IMR-90 (cell line): ENCODE results near the gene TMEM170B. TPM values are rescaled to one million over a fixed set of nuclear protein-coding genes. Genes with fewer than 3 reads are reported as not detected.

Source experiments
- ATAC-seq: fragments of 200-7000 bp; cut with Tn5 transposase; 2 replicates; pipeline ENCODE4 v1.9.1; 2020; ENCODE audit warnings: low read depth, mild to moderate bottlenecking, moderate library complexity
- BruUV-seq: library from RNA; stranded (reverse); fragments of 400-500 nt; replicated peaks from 2 replicates; lab custom pipeline; 2021; lab: Mats Ljungman, UMichigan
- CTCF ChIA-PET: fragments of 300-600 bp; formaldehyde crosslinking; extraction: SDS; loops from one replicate; lab custom pipeline; 2021; ENCODE audit warnings: antibody characterized with exemption; lab: Yijun Ruan, JAX
- POLR2A ChIA-PET: fragments of 300-600 bp; sonication (Branson Sonifier 250); formaldehyde crosslinking; loops from one replicate; lab custom pipeline; 2022; ENCODE audit warnings: antibody characterized with exemption; ENCODE audit not compliant: unreplicated experiment; lab: Charles Lee
- DNase-seq: peaks from one replicate; pipeline ENCODE4 v3.0.0; 2013
- H2AFZ ChIP-seq: replicated peaks from 2 replicates; pipeline ENCODE3; 2013; ENCODE audit warnings: low read length, mild to moderate bottlenecking; ENCODE audit not compliant: poor library complexity
- H2AK5ac ChIP-seq: 2 replicates; pipeline ENCODE4 v1.6.1; 2013; ENCODE audit warnings: low read depth, low read length, inconsistent platforms
- H2AK9ac ChIP-seq: replicated peaks from 2 replicates; pipeline ENCODE3; 2013; ENCODE audit warnings: mild to moderate bottlenecking, low read depth, low read length, moderate library complexity; ENCODE audit not compliant: poor library complexity
- H2BK120ac ChIP-seq: 2 replicates; pipeline ENCODE4 v1.6.1; 2013; ENCODE audit warnings: low read depth, low read length, inconsistent platforms
- H2BK15ac ChIP-seq: 3 replicates; pipeline ENCODE4 v1.6.1; 2013; ENCODE audit warnings: low read depth, low read length, inconsistent platforms
- H2BK20ac ChIP-seq: 2 replicates; pipeline ENCODE4 v1.6.1; 2013; ENCODE audit warnings: low read depth, mild to moderate bottlenecking, inconsistent platforms, low read length, moderate library complexity
- H2BK5ac ChIP-seq: 2 replicates; pipeline ENCODE4 v1.6.1; 2013; ENCODE audit warnings: mild to moderate bottlenecking, low read depth, low read length, inconsistent platforms; ENCODE audit not compliant: poor library complexity, severe bottlenecking
- H3K14ac ChIP-seq: replicated peaks from 2 replicates; pipeline ENCODE4 v1.6.1; 2013; ENCODE audit warnings: low read depth, low read length, inconsistent platforms
- H3K18ac ChIP-seq: 2 replicates; pipeline ENCODE4 v1.6.1; 2013; ENCODE audit warnings: low read depth, low read length, control low read depth
- H3K23ac ChIP-seq: 2 replicates; pipeline ENCODE4 v1.6.1; 2013; ENCODE audit warnings: low read depth, low read length, inconsistent platforms
- H3K27ac ChIP-seq: 2 replicates; pipeline ENCODE4 v1.5.1; 2013; ENCODE audit warnings: mild to moderate bottlenecking, control low read depth, low read length; ENCODE audit not compliant: insufficient read depth
- H3K27me3 ChIP-seq: 2 replicates; pipeline ENCODE4 v1.6.1; 2013; ENCODE audit warnings: low read length; ENCODE audit not compliant: control insufficient read depth, insufficient read depth
- H3K36me3 ChIP-seq: 2 replicates; pipeline ENCODE4 v1.6.1; 2013; ENCODE audit warnings: low read length, mixed read lengths; ENCODE audit not compliant: control insufficient read depth, insufficient read depth
- H3K4ac ChIP-seq: 2 replicates; pipeline ENCODE4 v1.6.1; 2013; ENCODE audit warnings: low read depth, low read length, inconsistent platforms
- H3K4me1 ChIP-seq: 2 replicates; pipeline ENCODE4 v1.6.1; 2013; ENCODE audit warnings: low read length, mixed read lengths; ENCODE audit not compliant: control insufficient read depth, insufficient read depth
- H3K4me2 ChIP-seq: 2 replicates; pipeline ENCODE4 v1.6.1; 2013; ENCODE audit warnings: low read depth, mild to moderate bottlenecking, control low read depth, low read length, moderate library complexity
- H3K4me3 ChIP-seq: 2 replicates; pipeline ENCODE4 v1.5.1; 2013; ENCODE audit warnings: low read depth, mild to moderate bottlenecking, control low read depth, low read length, moderate library complexity; ENCODE audit not compliant: insufficient read depth
- H3K56ac ChIP-seq: 2 replicates; pipeline ENCODE4 v1.6.1; 2013; ENCODE audit warnings: low read length, inconsistent platforms; ENCODE audit not compliant: insufficient read depth; ENCODE audit errors: extremely low read depth
- H3K79me1 ChIP-seq, 2 experiments: 2 replicates each; pipeline ENCODE4 v1.6.1; 2013; ENCODE audit warnings: low read length in 2 of 2, inconsistent platforms in 1 of 2, low read depth in 1 of 2
- H3K9ac ChIP-seq: 2 replicates; pipeline ENCODE4 v1.6.1; 2013; ENCODE audit warnings: low read depth, low read length, control low read depth
- H3K9me1 ChIP-seq: 2 replicates; pipeline ENCODE4 v1.6.1; 2013; ENCODE audit warnings: low read length, inconsistent platforms; ENCODE audit not compliant: insufficient read depth
- H3K9me3 ChIP-seq: 2 replicates; pipeline ENCODE4 v1.6.1; 2013; ENCODE audit warnings: low read length; ENCODE audit not compliant: control insufficient read depth, insufficient read depth
- H4K20me1 ChIP-seq: 2 replicates; pipeline ENCODE4 v1.6.1; 2013; ENCODE audit warnings: low read length, inconsistent platforms; ENCODE audit not compliant: insufficient read depth
- H4K5ac ChIP-seq: 2 replicates; pipeline ENCODE4 v1.6.1; 2013; ENCODE audit warnings: mild to moderate bottlenecking, low read depth, low read length, control low read depth
- H4K8ac ChIP-seq, 2 experiments: 2 replicates each; pipeline ENCODE4 v1.6.1; 2013; ENCODE audit warnings: low read depth in 2 of 2, low read length in 2 of 2, control low read depth in 1 of 2, inconsistent platforms in 1 of 2
- H4K91ac ChIP-seq: 2 replicates; pipeline ENCODE4 v1.6.1; 2013; ENCODE audit warnings: low read depth, low read length, inconsistent platforms; ENCODE audit not compliant: insufficient read depth
- BHLHE40 ChIP-seq: fragments of 150-350 bp; IDR thresholded peaks from 2 replicates; pipeline ENCODE4 v1.6.1; 2016; ENCODE audit warnings: mild to moderate bottlenecking, low read depth, low read length
- CEBPB ChIP-seq: IDR thresholded peaks from 2 replicates; pipeline ENCODE4 v1.6.1; 2012; ENCODE audit warnings: low read depth, low read length, improper control_type of control experiment
- FOS ChIP-seq: fragments of 150-350 bp; IDR thresholded peaks from 2 replicates; pipeline ENCODE4 v1.6.1; 2016; ENCODE audit warnings: low read depth, low read length
- MAZ ChIP-seq: IDR thresholded peaks from 2 replicates; pipeline ENCODE4 v1.6.1; 2012; ENCODE audit warnings: low read depth, mild to moderate bottlenecking, low read length, improper control_type of control experiment, moderate library complexity, borderline replicate concordance
- MXI1 ChIP-seq: IDR thresholded peaks from 2 replicates; pipeline ENCODE4 v1.6.1; 2012; ENCODE audit warnings: low read depth, mild to moderate bottlenecking, low read length, moderate library complexity, borderline replicate concordance
- NFE2L2 ChIP-seq: fragments of 150-350 bp; IDR thresholded peaks from 2 replicates; pipeline ENCODE4 v1.6.1; 2016; ENCODE audit warnings: low read depth, mild to moderate bottlenecking, low read length
- POLR2A ChIP-seq: IDR thresholded peaks from 2 replicates; pipeline ENCODE4 v1.6.1; 2012; ENCODE audit warnings: mild to moderate bottlenecking, low read depth, low read length
- RCOR1 ChIP-seq: IDR thresholded peaks from 2 replicates; pipeline ENCODE4 v1.6.1; 2012; ENCODE audit warnings: mild to moderate bottlenecking, low read length, improper control_type of control experiment; ENCODE audit not compliant: insufficient replicate concordance
- RFX5 ChIP-seq: IDR thresholded peaks from 2 replicates; pipeline ENCODE4 v1.8.0; 2012; ENCODE audit warnings: low read depth, mild to moderate bottlenecking, low read length, moderate library complexity
- SMC3 ChIP-seq: fragments of 150-350 bp; IDR thresholded peaks from 2 replicates; pipeline ENCODE4 v1.6.1; 2016; ENCODE audit warnings: low read depth, mild to moderate bottlenecking, antibody characterized with exemption, low read length, moderate library complexity
- WGBS, 2 experiments: methylation state at CpG; one replicate each; pipeline versions ENCODE4 v1.1.5 to v1.1.7; 2013; ENCODE audit warnings: missing lambda C conversion rate in 2 of 2; ENCODE audit not compliant: insufficient read length in 1 of 2; ENCODE audit errors: extremely low coverage in 2 of 2; 5-methylcytosine and 5-hydroxymethylcytosine counted together
- dilution Hi-C: fragments of 300-500 bp; cut with HindIII; formaldehyde crosslinking; loops from one replicate; pipeline ENCODE4 v1.14.3; 2018; ENCODE audit warnings: low sequenced_read_pairs; ENCODE audit not compliant: unreplicated experiment
- in situ Hi-C: fragments of 300-500 bp; cut with MboI; formaldehyde crosslinking; loops from 3 replicates; pipeline ENCODE4 v1.14.3; 2019; ENCODE audit warnings: low sequenced_read_pairs, inconsistent platforms, mixed read lengths
- intact Hi-C: fragments of 100-400 bp; cut with micrococcal nuclease; formaldehyde crosslinking; loops from 2 replicates; pipeline ENCODE4 v1.10.0; 2022
- polyA plus RNA-seq, 3 experiments: library from polyadenylated mRNA; depleted of rRNA; stranded (reverse); fragments of >200 nt; gene quantifications; 2 replicates each; pipeline ENCODE4 v1.2.3, GENCODE V29; 2012; ENCODE audit warnings: low replicate concordance in 1 of 3
- total RNA-seq: library from RNA; depleted of rRNA; stranded (reverse); fragments of >200 nt; gene quantifications from 2 replicates; pipeline ENCODE4 v1.2.3, GENCODE V29; 2012
- TF ChIP-seq, protein P1 (sequence below): conservative IDR thresholded peaks from 2 replicates; pipeline ENCODE4 v1.5.1; 2012; ENCODE audit warnings: mild to moderate bottlenecking, low read depth, low read length, improper control_type of control experiment

Gene TMEM170B
- total and polyA plus RNA-seq, 2 of the 4 experiments (the other 2 are of a cell fraction): 0.10 to 0.18 TPM

DNA sequence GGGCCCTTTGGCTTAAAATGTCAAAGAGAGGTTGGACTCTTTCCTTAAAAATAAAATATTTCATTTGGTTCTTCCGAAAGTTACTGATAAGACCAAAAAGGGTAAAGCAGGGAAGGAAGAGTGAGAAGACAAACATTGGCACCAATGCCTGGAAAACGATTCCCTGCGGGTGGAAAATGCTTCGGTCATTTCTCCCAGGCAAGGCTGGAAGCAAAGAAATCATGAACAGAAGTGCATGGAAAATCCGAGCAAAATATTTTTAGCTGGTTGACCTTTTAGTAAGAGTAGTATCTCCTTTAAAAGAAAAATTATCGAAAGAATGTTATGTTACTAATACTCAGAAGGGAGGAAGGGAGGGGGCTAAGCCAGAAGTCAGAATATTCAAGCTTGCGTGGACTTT, 62.7 kb downstream of the TMEM170B start:
- no peak overlapping the region for H2AFZ ChIP-seq
- H2BK15ac ChIP-seq: no peak overlapping the region; the same call in 2 of the 3 replicates
- H2BK120ac ChIP-seq: no peak overlapping the region
- ATAC-seq (no peak), DNase-seq (no peak)
- no peak overlapping the region for H3K4me2 ChIP-seq
- no peak overlapping the region for H3K9ac ChIP-seq
- H3K18ac ChIP-seq: no peak overlapping the region
- WGBS, 2 experiments: 81% methylated on average over 3 of the region's 7 CpGs; no CpG with 5 or more reads in 1 of the 2 experiments
- no peaks in the 10 kb centered on the region for H3K9me1 ChIP-seq
- no peak overlapping the region; the same call in 1 of the 2 replicates for H2AK5ac ChIP-seq
- dilution Hi-C loops (no loop called here), in situ Hi-C loops (no loop called here), intact Hi-C loops (no loop called here)
- H2BK5ac ChIP-seq: no peak overlapping the region
- H3K14ac ChIP-seq: no peak overlapping the region
- 0 out of 2 replicates have a peak, but pooled peaks cover 2% of the 10 kb centered on the region for H3K4me1 ChIP-seq
- no peak overlapping the region for H4K8ac ChIP-seq
- peak overlapping the region; percentile 6 for H4K91ac ChIP-seq
- BruUV-seq: no TSS peak
- H2BK20ac ChIP-seq: no peak overlapping the region
- H3K27me3 ChIP-seq: no peaks in the 10 kb centered on the region
- ChIA-PET POLR2A (no interaction called here), CTCF (no interaction called here)
- H3K36me3 ChIP-seq: no peaks in the 10 kb centered on the region
- no peak overlapping the region for H3K23ac ChIP-seq
- no peaks in the 10 kb centered on the region for H4K20me1 ChIP-seq
- no peak overlapping the region for H3K4me3 ChIP-seq
- no peak overlapping the region for H4K5ac ChIP-seq
- no peak overlapping the region for H3K27ac ChIP-seq
- no peak overlapping the region for H3K4ac ChIP-seq
- no peaks in the 10 kb centered on the region for H3K79me1 ChIP-seq
- H2AK9ac ChIP-seq: no peak overlapping the region
- H3K56ac ChIP-seq: no peak overlapping the region
- H3K9me3 ChIP-seq: no peaks in the 10 kb centered on the region
- TF ChIP-seq NFE2L2: no peak
- TF ChIP-seq SMC3: no peak
- TF ChIP-seq MXI1: no peak
- TF ChIP-seq CEBPB: no peak
- TF ChIP-seq FOS: no peak
- no peak for TF ChIP-seq RFX5
- TF ChIP-seq BHLHE40: no peak
- TF ChIP-seq MAZ: no peak
- no peak for TF ChIP-seq POLR2A
- TF ChIP-seq, protein P1, sequence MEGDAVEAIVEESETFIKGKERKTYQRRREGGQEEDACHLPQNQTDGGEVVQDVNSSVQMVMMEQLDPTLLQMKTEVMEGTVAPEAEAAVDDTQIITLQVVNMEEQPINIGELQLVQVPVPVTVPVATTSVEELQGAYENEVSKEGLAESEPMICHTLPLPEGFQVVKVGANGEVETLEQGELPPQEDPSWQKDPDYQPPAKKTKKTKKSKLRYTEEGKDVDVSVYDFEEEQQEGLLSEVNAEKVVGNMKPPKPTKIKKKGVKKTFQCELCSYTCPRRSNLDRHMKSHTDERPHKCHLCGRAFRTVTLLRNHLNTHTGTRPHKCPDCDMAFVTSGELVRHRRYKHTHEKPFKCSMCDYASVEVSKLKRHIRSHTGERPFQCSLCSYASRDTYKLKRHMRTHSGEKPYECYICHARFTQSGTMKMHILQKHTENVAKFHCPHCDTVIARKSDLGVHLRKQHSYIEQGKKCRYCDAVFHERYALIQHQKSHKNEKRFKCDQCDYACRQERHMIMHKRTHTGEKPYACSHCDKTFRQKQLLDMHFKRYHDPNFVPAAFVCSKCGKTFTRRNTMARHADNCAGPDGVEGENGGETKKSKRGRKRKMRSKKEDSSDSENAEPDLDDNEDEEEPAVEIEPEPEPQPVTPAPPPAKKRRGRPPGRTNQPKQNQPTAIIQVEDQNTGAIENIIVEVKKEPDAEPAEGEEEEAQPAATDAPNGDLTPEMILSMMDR: no peak
- no peak for TF ChIP-seq RCOR1
